ENCODE data around the gene ZRSR2. TPM values are rescaled to one million over a fixed set of nuclear protein-coding genes. Genes with fewer than 3 reads are reported as not detected.
"Not testable (repeated sequence)": the region's sequence is repeated elsewhere in the genome, so short reads cannot be mapped to it uniquely, and the experiment has no call there.

ZRSR2 gene
- total RNA-seq (2012; rRNA removed), result 1.7 and 3.0 TPM in 2 replicates

- Histone ChIP-seq H3K4me2 (ENCODE audit: low read length) (peak within 1 kb of the TSS; percentile 93), H3K9me3 (replicated peaks; ENCODE audit: low read length) (no peaks in the 10 kb centered on the region), H3K9ac (ENCODE audit: low read depth, low read length) (peak within 1 kb of the TSS; percentile 87), H3K36me3 (ENCODE audit: insufficient read depth, low read length) (peaks cover 8% of the 10 kb centered on the region), H3K27me3 (ENCODE audit: control insufficient read depth, insufficient read depth, low read length) (no peaks in the 10 kb centered on the region), H3K4me3 (ENCODE audit: low read length) (peak within 1 kb of the TSS; percentile 95), H3K4me1 (ENCODE audit: control insufficient read depth, insufficient read depth, low read length) (peaks cover 4% of the 10 kb centered on the region)
These were observed at the start of gene ZRSR2 for GRCh38 chrX:15789979-15790768. TSS of gene ZRSR2 (plus strand) at chrX:15790484. CDS start at chrX:15790496, 12 bp downstream.

- Histone ChIP-seq H3K4me2 (ENCODE audit: low read length) (no peak overlapping the region), H3K4me3 (ENCODE audit: low read length) (no peak overlapping the region), H3K9me3 (replicated peaks; ENCODE audit: low read length) (no peaks in the 10 kb centered on the region), H3K27me3 (ENCODE audit: control insufficient read depth, insufficient read depth, low read length) (no peaks in the 10 kb centered on the region), H3K9ac (ENCODE audit: low read depth, low read length) (no peak overlapping the region), H3K4me1 (ENCODE audit: control insufficient read depth, insufficient read depth, low read length) (peaks cover under 1% of the 10 kb centered on the region), H3K36me3 (ENCODE audit: insufficient read depth, low read length) (no peaks in the 10 kb centered on the region)
These were observed 46.0 kb upstream of the ZRSR2 start for GRCh38 chrX:15744181-15744867.

GRCh38 chrX:15745179-15745578, 45.1 kb upstream of the ZRSR2 start:
- Histone ChIP-seq H3K9me3 (replicated peaks; ENCODE audit: low read length) (no peaks in the 10 kb centered on the region), H3K4me2 (ENCODE audit: low read length) (no peak overlapping the region)

GRCh38 chrX:15746651-15747050, 43.6 kb upstream of the ZRSR2 start:
- H3K4me2 ChIP-seq (ENCODE audit: low read length); H3K4me3 ChIP-seq (ENCODE audit: low read length); H3K27me3 ChIP-seq (ENCODE audit: control insufficient read depth, insufficient read depth, low read length); H3K9me3 ChIP-seq (replicated peaks; ENCODE audit: low read length); H3K36me3 ChIP-seq (ENCODE audit: insufficient read depth, low read length); H3K9ac ChIP-seq (ENCODE audit: low read depth, low read length): not testable (repeated sequence)
- H3K4me1 ChIP-seq (ENCODE audit: control insufficient read depth, insufficient read depth, low read length), result peaks cover 23% of the 10 kb centered on the region

More at GRCh38 chrX:15745179-15745578, 45.1 kb upstream of the ZRSR2 start:
- Histone ChIP-seq H3K9ac (ENCODE audit: low read depth, low read length) (no peak overlapping the region), H3K36me3 (ENCODE audit: insufficient read depth, low read length) (no peaks in the 10 kb centered on the region), H3K27me3 (ENCODE audit: control insufficient read depth, insufficient read depth, low read length) (no peaks in the 10 kb centered on the region), H3K4me3 (ENCODE audit: low read length) (no peak overlapping the region), H3K4me1 (ENCODE audit: control insufficient read depth, insufficient read depth, low read length) (peaks cover 9% of the 10 kb centered on the region)

- peaks cover 28% of the 10 kb centered on the region for H3K4me1 ChIP-seq (ENCODE audit: control insufficient read depth, insufficient read depth, low read length)
- no peak overlapping the region for H3K4me3 ChIP-seq (ENCODE audit: low read length)
- no peak overlapping the region for H3K4me2 ChIP-seq (ENCODE audit: low read length)
These were observed 42.6 kb upstream of the ZRSR2 start for GRCh38 chrX:15747626-15748173.

GRCh38 chrX:15748841-15749240, 41.4 kb upstream of the ZRSR2 start:
- Histone ChIP-seq H3K4me3 (ENCODE audit: low read length) (no peak overlapping the region), H3K4me2 (ENCODE audit: low read length) (no peak overlapping the region), H3K27me3 (ENCODE audit: control insufficient read depth, insufficient read depth, low read length) (no peaks in the 10 kb centered on the region), H3K9me3 (replicated peaks; ENCODE audit: low read length) (no peaks in the 10 kb centered on the region), H3K36me3 (ENCODE audit: insufficient read depth, low read length) (no peaks in the 10 kb centered on the region), H3K4me1 (ENCODE audit: control insufficient read depth, insufficient read depth, low read length) (peaks cover 28% of the 10 kb centered on the region), H3K9ac (ENCODE audit: low read depth, low read length) (no peak overlapping the region)

More at GRCh38 chrX:15747626-15748173, 42.6 kb upstream of the ZRSR2 start:
- no peaks in the 10 kb centered on the region for H3K36me3 ChIP-seq (ENCODE audit: insufficient read depth, low read length)
- H3K9me3 ChIP-seq (replicated peaks; ENCODE audit: low read length), result no peaks in the 10 kb centered on the region
- H3K27me3 ChIP-seq (ENCODE audit: control insufficient read depth, insufficient read depth, low read length), result no peaks in the 10 kb centered on the region
- no peak overlapping the region for H3K9ac ChIP-seq (ENCODE audit: low read depth, low read length)

GRCh38 chrX:15749642-15750610, 40.4 kb upstream of the ZRSR2 start:
- Histone ChIP-seq H3K4me2 (ENCODE audit: low read length) (peak overlapping the region; percentile 19), H3K27me3 (ENCODE audit: control insufficient read depth, insufficient read depth, low read length) (no peaks in the 10 kb centered on the region), H3K9ac (ENCODE audit: low read depth, low read length) (peak overlapping the region; percentile 75), H3K9me3 (replicated peaks; ENCODE audit: low read length) (no peaks in the 10 kb centered on the region), H3K36me3 (ENCODE audit: insufficient read depth, low read length) (no peaks in the 10 kb centered on the region), H3K4me3 (ENCODE audit: low read length) (no peak overlapping the region), H3K4me1 (ENCODE audit: control insufficient read depth, insufficient read depth, low read length) (peaks cover 28% of the 10 kb centered on the region)

GRCh38 chrX:15750611-15751154, 39.6 kb upstream of the ZRSR2 start:
- Histone ChIP-seq H3K36me3 (ENCODE audit: insufficient read depth, low read length) (no peaks in the 10 kb centered on the region), H3K4me2 (ENCODE audit: low read length) (peak overlapping the region; percentile 29), H3K27me3 (ENCODE audit: control insufficient read depth, insufficient read depth, low read length) (no peaks in the 10 kb centered on the region), H3K9ac (ENCODE audit: low read depth, low read length) (peak overlapping the region; percentile 75), H3K4me3 (ENCODE audit: low read length) (no peak overlapping the region), H3K4me1 (ENCODE audit: control insufficient read depth, insufficient read depth, low read length) (peaks cover 28% of the 10 kb centered on the region), H3K9me3 (replicated peaks; ENCODE audit: low read length) (no peaks in the 10 kb centered on the region)

- Histone ChIP-seq H3K9me3 (replicated peaks; ENCODE audit: low read length) (no peaks in the 10 kb centered on the region), H3K27me3 (ENCODE audit: control insufficient read depth, insufficient read depth, low read length) (no peaks in the 10 kb centered on the region), H3K4me2 (ENCODE audit: low read length) (peak overlapping the region; percentile 29), H3K36me3 (ENCODE audit: insufficient read depth, low read length) (no peaks in the 10 kb centered on the region), H3K4me1 (ENCODE audit: control insufficient read depth, insufficient read depth, low read length) (peaks cover 28% of the 10 kb centered on the region), H3K4me3 (ENCODE audit: low read length) (no peak overlapping the region), H3K9ac (ENCODE audit: low read depth, low read length) (peak overlapping the region; percentile 75)
These were observed 39.0 kb upstream of the ZRSR2 start for GRCh38 chrX:15751155-15751819.

- Histone ChIP-seq H3K27me3 (ENCODE audit: control insufficient read depth, insufficient read depth, low read length) (no peaks in the 10 kb centered on the region), H3K36me3 (ENCODE audit: insufficient read depth, low read length) (no peaks in the 10 kb centered on the region), H3K4me3 (ENCODE audit: low read length) (no peak overlapping the region), H3K9me3 (replicated peaks; ENCODE audit: low read length) (no peaks in the 10 kb centered on the region), H3K4me2 (ENCODE audit: low read length) (no peak overlapping the region), H3K4me1 (ENCODE audit: control insufficient read depth, insufficient read depth, low read length) (peaks cover 20% of the 10 kb centered on the region), H3K9ac (ENCODE audit: low read depth, low read length) (no peak overlapping the region)
These were observed 35.2 kb upstream of the ZRSR2 start for GRCh38 chrX:15755091-15755490.

Measured in skeletal muscle satellite cell (primary cell).